Activated CD4-positive, CD25-positive, alpha-beta regulatory T cell treated with anti-CD3 and anti-CD28 coated beads, Interleukin-2, amount 50 U/mL, for 72 hours (primary cell): ENCODE measurements around the gene IPO9.

Experiments used
- DNase-seq: peaks from one replicate; pipeline ENCODE4 v3.0.0; 2021

The IPO9 gene

DNA sequence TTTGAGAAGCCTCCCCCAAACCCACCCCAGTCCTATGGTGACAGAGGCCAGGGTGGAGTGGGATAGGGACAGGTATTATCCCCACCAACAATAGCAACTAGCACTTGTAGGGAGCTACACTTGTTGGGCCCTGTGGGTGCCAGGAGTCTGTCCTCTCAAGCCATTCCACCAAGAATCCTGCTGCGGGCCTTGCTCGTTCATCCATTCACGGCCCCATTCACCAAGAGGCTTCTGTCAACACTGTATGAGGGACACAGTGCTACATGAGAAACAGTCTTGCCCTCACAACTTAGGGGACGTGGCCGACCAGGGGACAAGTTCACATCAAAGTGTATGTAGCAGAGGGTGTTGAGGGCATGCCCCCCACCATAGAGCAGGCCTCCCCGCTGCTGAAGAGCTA is 78.7 kb downstream of the IPO9 start:
- no peak for DNase-seq

DNA sequence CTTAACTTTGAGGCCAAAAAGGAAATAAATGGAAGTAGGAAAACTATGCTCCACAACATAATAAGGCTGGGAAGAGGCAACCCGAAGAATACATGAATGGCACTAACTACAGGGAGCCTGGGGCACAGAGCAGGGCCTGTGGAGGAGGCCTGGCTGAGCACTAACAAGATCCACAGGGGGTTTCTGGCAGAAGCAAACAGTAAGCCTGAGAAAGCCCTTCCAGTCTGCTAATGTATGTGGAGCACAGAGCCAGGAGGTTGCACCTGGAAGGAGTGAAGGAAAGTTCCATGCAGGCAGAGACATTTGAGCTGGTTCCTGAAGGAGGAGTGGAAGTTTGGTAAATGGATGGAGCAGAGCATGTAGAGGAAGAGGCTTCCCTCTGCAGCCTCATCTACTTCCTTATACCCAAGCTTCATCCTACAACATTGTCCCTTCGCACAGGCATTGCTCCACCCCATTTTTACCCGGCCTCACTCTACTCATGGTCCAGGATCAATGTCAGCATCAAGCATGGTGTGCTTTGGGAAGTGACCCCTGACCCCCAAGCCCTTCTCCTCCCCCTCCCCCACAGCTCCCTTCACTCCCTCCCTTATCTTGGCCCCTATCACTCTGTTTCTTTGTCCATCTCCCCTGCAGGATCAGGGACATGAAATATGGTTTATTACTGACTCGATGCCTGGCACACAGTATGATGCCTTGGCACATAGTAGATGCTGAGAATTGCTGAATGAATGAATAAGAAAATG is 83.0 kb downstream of the IPO9 start:
- DNase-seq, result no peak

DNA sequence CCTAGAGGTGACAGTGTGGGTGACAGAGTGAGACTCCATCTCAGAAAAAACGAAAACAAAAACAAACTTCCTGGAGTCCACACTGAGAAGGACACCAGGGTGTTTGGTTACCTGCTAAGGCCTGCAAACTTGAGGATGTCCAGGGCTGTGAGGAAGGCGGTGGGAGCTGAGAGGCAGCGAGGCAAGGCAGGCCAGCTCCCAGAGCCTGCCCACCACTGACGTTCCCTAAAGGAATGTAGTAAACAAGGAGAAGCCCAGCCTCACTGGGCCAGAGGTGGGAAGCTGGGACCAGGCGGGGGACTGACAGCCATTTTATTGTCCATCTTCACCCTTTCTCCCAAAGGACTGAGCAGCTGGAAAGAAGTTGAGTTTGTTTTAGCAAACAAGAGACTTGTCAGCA is 83.9 kb downstream of the IPO9 start:
- DNase-seq, result no peak

DNA sequence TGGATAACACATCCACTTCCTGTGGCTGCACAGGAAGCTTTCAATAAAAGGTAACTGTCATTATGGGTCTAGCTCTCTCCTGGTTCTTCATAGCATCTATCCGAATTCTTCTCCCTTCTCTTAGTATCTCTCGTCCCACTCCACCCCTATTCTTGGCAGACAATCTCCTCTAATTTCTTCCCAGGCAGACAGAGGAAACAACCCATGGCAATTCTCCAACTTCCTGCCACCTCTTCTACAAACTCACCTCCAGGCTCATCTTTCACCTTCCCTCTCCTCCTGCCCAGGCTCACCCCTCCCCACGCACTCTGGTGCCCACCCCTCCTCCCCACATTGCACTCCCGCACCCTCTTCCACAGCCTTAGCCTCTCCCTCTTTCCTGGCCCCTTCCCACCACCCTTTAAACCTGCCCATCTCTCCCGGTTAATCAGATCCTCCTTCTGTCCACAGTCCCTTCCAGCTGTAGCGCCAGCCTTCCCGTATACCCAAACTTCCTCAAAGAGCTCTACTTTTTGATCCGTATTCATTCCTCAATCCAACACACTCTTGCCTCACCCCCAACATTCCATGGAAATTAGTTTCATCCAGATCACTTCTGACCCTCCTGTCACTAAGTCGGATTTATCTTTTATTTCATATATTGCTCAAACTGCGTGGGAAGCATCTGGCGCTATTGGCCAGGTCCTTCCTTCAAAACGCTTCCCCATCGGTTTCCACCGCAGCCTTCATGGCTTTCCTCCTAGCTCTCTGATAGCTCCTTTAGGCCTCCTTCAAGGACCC is 85.7 kb downstream of the IPO9 start:
- no peak for DNase-seq

DNA sequence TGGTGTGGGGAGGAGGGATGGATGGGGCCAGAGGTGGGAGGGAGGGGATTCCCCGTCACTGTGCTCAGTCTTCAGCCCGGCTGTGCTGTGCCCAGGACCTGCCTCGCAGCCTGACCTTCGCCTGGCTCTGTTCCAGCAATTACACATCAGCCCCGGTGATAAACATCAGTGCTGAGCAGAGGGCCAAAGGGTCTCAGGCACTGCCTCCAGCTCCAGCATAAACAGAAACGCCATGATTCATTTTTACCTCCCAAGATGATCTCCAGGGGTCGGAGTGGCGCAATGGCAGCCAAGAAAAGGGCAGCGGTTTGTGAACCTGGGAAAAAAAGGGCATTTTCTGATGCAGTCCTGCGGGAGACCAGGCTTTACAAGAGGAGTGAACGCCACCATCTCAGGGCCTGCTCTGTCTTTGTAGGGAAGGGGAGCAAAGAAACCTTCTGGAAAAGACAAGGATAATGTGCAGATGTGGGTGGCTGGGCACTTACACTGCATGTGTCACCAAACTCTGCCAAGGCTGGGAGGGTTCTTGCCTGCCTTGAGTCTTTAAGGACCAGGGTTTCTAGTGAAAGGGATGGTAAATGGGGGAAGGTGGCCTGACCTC is 87.8 kb downstream of the IPO9 start:
- no peak for DNase-seq

DNA sequence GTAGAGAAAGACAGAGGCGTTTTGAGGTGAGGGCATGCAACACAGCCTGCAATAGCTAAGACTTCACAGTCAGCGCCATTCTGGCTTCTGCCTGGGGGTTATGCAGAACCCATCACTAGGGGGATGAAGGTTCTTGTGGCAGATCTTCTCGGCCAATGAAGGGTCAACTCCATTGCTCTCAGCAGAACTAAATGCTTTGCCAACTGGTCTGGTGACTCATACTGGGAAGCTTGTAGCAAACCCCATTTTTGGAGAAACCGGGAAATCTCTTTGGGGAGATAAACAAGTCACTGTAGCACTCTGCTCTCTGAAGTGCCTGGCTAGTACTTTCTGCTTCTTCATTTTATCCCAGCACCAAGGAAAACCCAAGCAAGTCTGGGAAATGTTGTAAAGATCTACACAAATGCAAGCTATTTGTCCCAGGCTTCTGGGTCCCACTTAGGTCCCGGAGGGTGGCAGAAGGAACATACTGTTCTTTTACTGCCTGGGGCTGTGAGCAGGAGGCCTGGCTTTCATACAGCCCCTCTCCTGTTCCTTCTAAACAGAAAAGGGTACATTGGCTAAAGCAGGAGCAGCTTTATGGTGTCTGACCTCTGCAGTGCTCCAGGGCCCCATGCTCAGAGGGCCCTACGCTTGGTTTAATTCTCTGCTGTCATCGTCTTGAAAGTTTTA is 88.5 kb downstream of the IPO9 start:
- no peak for DNase-seq

DNA sequence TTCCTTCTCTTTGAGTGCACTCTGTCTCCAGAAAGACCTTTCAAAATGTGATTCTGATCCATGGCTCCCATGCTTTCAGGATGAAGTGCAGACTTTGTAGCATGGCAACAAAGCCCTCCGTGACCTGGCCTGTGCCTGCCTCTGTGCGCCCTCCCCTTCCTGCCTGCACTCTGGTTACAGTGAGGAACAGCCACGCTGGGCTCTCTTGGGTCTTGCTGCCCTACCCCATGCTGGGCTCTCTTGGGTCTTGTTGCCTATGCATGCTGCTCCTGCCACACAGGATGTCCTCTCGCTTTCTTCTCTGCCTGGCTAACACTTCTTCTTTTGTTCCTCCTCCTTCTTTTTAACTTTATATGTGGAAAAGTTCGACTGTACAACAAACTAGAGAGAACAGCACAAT is 89.4 kb downstream of the IPO9 start:
- DNase-seq, result no peak

DNA sequence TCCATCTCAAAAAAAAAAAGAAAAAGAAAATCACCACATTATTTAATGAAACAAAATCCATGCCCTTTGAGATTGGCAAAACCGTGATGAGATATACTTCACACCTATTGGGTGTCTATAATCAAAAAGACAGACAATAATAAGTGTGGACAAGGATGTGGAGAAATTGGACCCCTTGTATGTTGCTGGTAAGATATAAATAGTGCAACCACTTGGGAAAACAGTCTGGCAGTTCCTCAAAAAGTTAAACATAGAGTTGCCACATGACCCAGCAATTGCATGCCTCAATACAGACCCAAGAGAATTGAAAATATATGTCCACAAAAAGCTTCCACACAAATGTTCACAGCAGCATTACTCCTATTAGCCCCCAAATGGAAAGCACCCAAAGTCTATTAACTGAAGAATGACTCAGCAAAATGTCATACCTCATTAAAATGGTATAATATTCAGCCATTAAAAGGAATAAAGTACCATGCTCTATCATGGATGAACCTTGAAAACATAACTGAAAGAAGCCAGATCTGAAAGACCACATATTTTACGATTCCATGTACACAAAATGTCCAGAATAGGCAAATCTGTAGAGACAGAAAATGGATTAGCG is 93.1 kb downstream of the IPO9 start:
- DNase-seq, result no peak

DNA sequence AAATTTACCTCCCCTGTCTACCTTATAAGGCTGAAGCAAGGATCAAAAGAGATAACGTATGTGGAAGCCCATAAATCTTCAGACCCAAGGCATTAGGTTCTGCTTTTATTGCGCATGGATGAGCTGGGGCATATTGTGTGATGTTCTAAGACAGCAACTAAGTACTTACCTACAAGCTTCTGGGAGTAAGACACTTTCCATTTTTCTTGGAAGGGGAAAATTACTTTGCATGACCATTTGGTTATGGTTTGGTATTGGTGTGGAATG is 96.3 kb downstream of the IPO9 start:
- no peak for DNase-seq

DNA sequence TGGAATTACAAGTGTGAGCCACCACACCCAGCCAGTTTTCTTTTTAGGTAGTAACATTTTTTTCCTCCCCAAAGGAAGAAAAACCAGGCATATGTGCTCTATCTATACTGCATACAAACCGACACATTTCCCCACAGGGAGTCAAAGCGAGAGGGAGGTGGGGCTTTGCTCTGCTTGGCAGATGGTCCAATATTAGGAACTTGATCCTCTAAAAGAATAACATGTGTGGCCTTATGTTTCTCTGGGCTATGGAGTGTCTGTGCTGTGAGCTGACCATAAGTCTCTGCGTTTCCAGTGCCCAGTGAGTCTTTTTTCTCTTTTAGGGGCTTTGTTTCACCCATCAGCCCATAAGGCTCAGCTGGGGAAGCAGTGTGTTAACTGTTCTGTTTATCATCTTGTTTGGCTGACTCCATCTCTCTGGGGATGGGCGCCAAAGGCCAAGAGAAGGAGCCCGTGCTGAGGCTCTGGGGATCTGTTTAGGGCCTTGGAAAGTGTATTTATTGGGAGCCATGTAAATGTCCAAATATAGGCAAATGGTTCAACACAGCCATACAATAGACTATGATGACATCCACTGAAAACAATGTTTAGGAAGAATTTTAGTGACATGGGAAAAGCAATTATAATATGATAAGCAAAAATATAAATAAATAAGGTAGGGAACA is 97.2 kb downstream of the IPO9 start:
- DNase-seq, result no peak

DNA sequence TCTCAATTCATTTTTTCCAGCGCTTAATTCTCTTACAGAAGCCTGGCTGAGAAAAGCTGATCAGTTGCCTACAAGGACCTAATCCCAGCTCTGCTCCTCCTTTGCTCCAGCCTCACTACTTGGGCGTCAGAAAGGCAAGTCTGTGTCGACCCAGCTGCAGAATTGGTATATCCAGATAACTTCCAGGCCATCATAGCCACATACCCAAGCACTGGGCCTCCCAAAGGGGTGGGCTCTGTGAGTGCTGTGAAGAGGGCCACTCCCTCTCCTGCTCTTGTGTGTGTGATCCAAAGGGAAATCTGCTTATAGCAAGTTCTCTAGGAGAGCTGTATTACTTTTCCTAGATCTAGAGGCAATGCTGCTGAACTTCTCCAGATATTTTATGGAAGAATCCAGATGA is 99.3 kb downstream of the IPO9 start:
- no peak for DNase-seq

DNA sequence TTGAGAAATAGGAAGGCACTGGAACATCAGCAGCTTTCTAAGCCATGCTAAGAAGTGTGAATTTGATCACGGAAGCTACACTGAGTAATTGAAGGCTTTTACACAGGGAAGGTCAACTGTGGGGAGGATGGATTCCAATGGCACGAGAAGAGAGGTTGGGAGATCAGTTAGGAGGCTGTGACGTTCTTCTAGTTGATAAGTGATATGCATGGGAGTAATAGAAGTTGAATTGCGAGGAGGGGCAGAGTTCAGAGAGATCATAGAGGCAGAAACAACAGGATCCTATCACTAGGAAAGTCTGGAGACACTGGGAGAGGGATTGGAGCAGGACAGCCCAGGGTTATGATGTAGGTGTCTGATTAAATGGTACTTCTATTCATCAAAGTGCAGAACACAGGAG is 101.2 kb downstream of the IPO9 start:
- DNase-seq, result no peak

DNA sequence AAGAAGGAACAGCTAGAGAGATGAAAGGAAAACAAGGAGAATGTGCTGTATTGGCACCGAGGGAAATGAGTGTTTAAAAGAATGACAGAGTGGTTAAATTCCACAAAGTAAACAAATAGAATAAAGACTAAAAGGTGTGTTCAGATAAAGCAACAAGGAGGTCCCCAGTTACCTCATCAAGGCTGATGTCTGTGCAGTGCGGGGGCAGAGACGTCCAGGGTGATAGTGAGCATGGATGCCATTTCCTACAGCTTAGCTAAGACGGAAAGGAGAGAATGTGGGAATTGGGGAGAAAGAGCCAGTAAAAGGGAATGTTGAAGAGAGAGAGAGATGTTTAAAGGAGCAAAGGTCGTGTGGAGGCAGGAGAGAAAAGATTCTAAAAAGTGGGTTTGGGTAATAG is 101.8 kb downstream of the IPO9 start:
- DNase-seq, result no peak
